Lung (tissue), 12 donors: ENCODE data around the gene ELF4. TPM values are rescaled to one million over a fixed set of nuclear protein-coding genes. Genes with fewer than 3 reads are reported as not detected.

Source experiments
- ATAC-seq: fragments of 200-7000 bp; cut with Tn5 transposase; one replicate; pipeline ENCODE4 v1.9.1; 2020; ENCODE audit warnings: moderate number of reproducible peaks; ENCODE audit not compliant: insufficient read depth, low FRiP score
- DNase-seq, 3 donors: peaks; one replicate each; pipeline ENCODE4 v3.0.0-alpha.2; 2013 to 2017
- H3K27ac ChIP-seq, 2 donors: one replicate each; pipeline ENCODE4 v1.5.1; 2013; ENCODE audit warnings: mild to moderate bottlenecking in 2 of 2, moderate library complexity in 2 of 2, control low read depth in 1 of 2, inconsistent platforms in 1 of 2, low read depth in 1 of 2, low read length in 1 of 2
- H3K27me3 ChIP-seq, 3 donors: one replicate each; pipeline ENCODE4 v1.5.1; 2013; ENCODE audit warnings: low read length in 2 of 3; ENCODE audit not compliant: control insufficient read depth in 3 of 3, insufficient read depth in 3 of 3
- H3K36me3 ChIP-seq, 4 donors: one replicate each; pipeline ENCODE4 v1.5.1; 2013; ENCODE audit warnings: low read length in 4 of 4, mild to moderate bottlenecking in 1 of 4, moderate library complexity in 1 of 4; ENCODE audit not compliant: control insufficient read depth in 4 of 4, insufficient read depth in 4 of 4
- H3K4me1 ChIP-seq, 5 donors: one replicate each; pipeline ENCODE4 v1.5.1; 2013; ENCODE audit warnings: low read length in 5 of 5, mild to moderate bottlenecking in 2 of 5, moderate library complexity in 1 of 5; ENCODE audit not compliant: control insufficient read depth in 5 of 5, insufficient read depth in 5 of 5
- H3K4me3 ChIP-seq: one replicate; pipeline ENCODE4 v1.5.1; 2013; ENCODE audit warnings: mild to moderate bottlenecking, control low read depth, moderate library complexity
- H3K9ac ChIP-seq, 2 donors: one replicate each; pipeline ENCODE4 v1.5.1; 2013; ENCODE audit warnings: low read length in 2 of 2, control low read depth in 1 of 2; ENCODE audit not compliant: insufficient read depth in 1 of 2
- H3K9me3 ChIP-seq, 4 donors: one replicate each; pipeline ENCODE4 v1.5.1; 2013; ENCODE audit warnings: low read length in 3 of 4, mild to moderate bottlenecking in 1 of 4, moderate library complexity in 1 of 4; ENCODE audit not compliant: control insufficient read depth in 4 of 4, insufficient read depth in 3 of 4
- CTCF ChIP-seq: IDR thresholded peaks from 2 replicates; pipeline ENCODE4 v1.5.1; 2012; ENCODE audit warnings: mild to moderate bottlenecking; ENCODE audit errors: control extremely low read depth, extremely low read depth
- WGBS, 2 donors: extraction: QIAGEN DNeasy Blood & Tissue Kit; methylation state at CpG; one replicate each; pipeline ENCODE4 v1.1.7; 2013; 5-methylcytosine and 5-hydroxymethylcytosine counted together
- polyA plus RNA-seq, 2 donors: library from polyadenylated mRNA; stranded (reverse); fragments of 200-250 nt; gene quantifications; one replicate each; pipeline ENCODE4 v1.2.1, GENCODE V29; 2013
- total RNA-seq, 2 donors: library from RNA; depleted of rRNA in 1 of 2; stranded (reverse); fragments of >200 nt in 1 of 2; gene quantifications; one replicate each; pipeline ENCODE4 v1.2.1, GENCODE V29; 2014 to 2021
- donor health status: control.
- donor health status: control.
- donor health status: Bipolar disorder and iron deficiency.
- donor health status: healthy.
- donor health status: DM: yes; HTN: yes; CAD: no.

Gene ELF4
- total and polyA plus RNA-seq, 4 donors, result 5.9 to 24.5 (median 16.4) TPM

- WGBS, 2 donors, result 13 to 40% methylated on average over 8 to 9 of the region's 9 CpGs
- Histone ChIP-seq H3K4me1 (peaks cover 0 to 7% (median 2%) of the 10 kb centered on the region in 5 donors), H3K9me3 (peaks cover 0 to 4% (median 0%) of the 10 kb centered on the region in 4 donors), H3K9ac (no peak overlapping the region), H3K27ac (peak overlapping the region in 1 of 2 donors; percentile 79), H3K4me3 (peak overlapping the region; percentile 17), H3K36me3 (no peaks in the 10 kb centered on the region), H3K27me3 (no peaks in the 10 kb centered on the region)
- no peak for TF ChIP-seq CTCF
- DNase-seq, result peak in 2 of 3 donors; percentile 38 to 39
- no peak for ATAC-seq
Observed at GRCh38 chrX:130108647-130109428, 1.5 kb downstream of the ELF4 start.

- H3K4me3 ChIP-seq, result no peak overlapping the region
- H3K36me3 ChIP-seq, result no peaks in the 10 kb centered on the region
- no peaks in the 10 kb centered on the region for H3K27me3 ChIP-seq
- no peak overlapping the region for H3K9ac ChIP-seq
- WGBS, 2 donors, result 51 to 62% methylated on average over 10 of the region's 10 CpGs
- no peaks in the 10 kb centered on the region for H3K9me3 ChIP-seq
- no peak for TF ChIP-seq CTCF
- H3K27ac ChIP-seq, result no peak overlapping the region
- peaks cover 0 to 7% (median 5%) of the 10 kb centered on the region in 5 donors for H3K4me1 ChIP-seq
- DNase-seq (no peak), ATAC-seq (no peak)
Observed at GRCh38 chrX:130106071-130106470, 4.2 kb downstream of the ELF4 start.

- TF ChIP-seq CTCF, result no peak
- DNase-seq, result no peak
- WGBS, 2 donors, result 52 to 77% methylated on average over 3 of the region's 3 CpGs
Observed at GRCh38 chrX:130105244-130105643, 5.1 kb downstream of the ELF4 start.

More at GRCh38 chrX:130105244-130105643, 5.1 kb downstream of the ELF4 start:
- Histone ChIP-seq H3K9me3 (no peaks in the 10 kb centered on the region), H3K27ac (no peak overlapping the region), H3K4me3 (no peak overlapping the region), H3K4me1 (peaks cover 0 to 7% (median 7%) of the 10 kb centered on the region in 5 donors), H3K27me3 (no peaks in the 10 kb centered on the region), H3K36me3 (no peaks in the 10 kb centered on the region), H3K9ac (no peak overlapping the region)
- ATAC-seq, result no peak
